DND-41 (cell line): ENCODE data around the gene SLC41A2.

Experiments
- ATAC-seq: fragments of 200-7000 bp; cut with Tn5 transposase; 3 replicates; pipeline ENCODE4 v1.9.1; 2021; ENCODE audit warnings: low read depth; ENCODE audit not compliant: insufficient read depth
- DNase-seq: peaks from one replicate; pipeline ENCODE4 v3.0.0-alpha.2; 2020
- H2AFZ ChIP-seq: 2 replicates; pipeline ENCODE4 v1.6.0; 2012; ENCODE audit warnings: low read depth, low read length
- H3K27ac ChIP-seq: 2 replicates; pipeline ENCODE4 v1.5.1; 2012; ENCODE audit warnings: low read length, inconsistent platforms
- H3K27me3 ChIP-seq: fragments of 200-600 bp; sonication (generic); 2 replicates; pipeline ENCODE4 v1.6.0; 2012; ENCODE audit warnings: low read length, mild to moderate bottlenecking, inconsistent platforms; ENCODE audit not compliant: insufficient read depth, poor library complexity
- H3K36me3 ChIP-seq: 2 replicates; pipeline ENCODE4 v1.5.1; 2012; ENCODE audit warnings: low read length, inconsistent platforms; ENCODE audit not compliant: insufficient read depth
- H3K4me1 ChIP-seq: 2 replicates; pipeline ENCODE4 v1.5.1; 2012; ENCODE audit warnings: mild to moderate bottlenecking, low read length; ENCODE audit not compliant: insufficient read depth
- H3K4me2 ChIP-seq: 2 replicates; pipeline ENCODE4 v1.6.0; 2012; ENCODE audit warnings: mild to moderate bottlenecking, moderate library complexity, low read length, inconsistent platforms; ENCODE audit not compliant: insufficient read depth
- H3K4me3 ChIP-seq, 2 experiments: fragments of 200-600 bp in 1 of 2; shearing (Covaris generic) in 1 of 2; 2 replicates each; pipeline ENCODE4 v1.5.1; 2012 to 2016; ENCODE audit warnings: inconsistent platforms in 2 of 2, low read length in 2 of 2, mild to moderate bottlenecking in 2 of 2, low read depth in 1 of 2, moderate library complexity in 1 of 2
- H3K79me2 ChIP-seq: 2 replicates; pipeline ENCODE4 v1.6.0; 2012; ENCODE audit warnings: low read length, inconsistent platforms; ENCODE audit not compliant: insufficient read depth
- H3K9ac ChIP-seq: 2 replicates; pipeline ENCODE4 v1.6.0; 2012; ENCODE audit warnings: low read depth, mild to moderate bottlenecking, inconsistent platforms, low read length, moderate library complexity
- H3K9me3 ChIP-seq: 2 replicates; pipeline ENCODE4 v1.5.1; 2012; ENCODE audit warnings: low read length, moderate library complexity, mild to moderate bottlenecking, inconsistent platforms; ENCODE audit not compliant: insufficient read depth, severe bottlenecking
- H4K20me1 ChIP-seq: 2 replicates; pipeline ENCODE4 v1.6.0; 2012; ENCODE audit warnings: low read length; ENCODE audit not compliant: insufficient read depth
- EZH2 ChIP-seq: IDR thresholded peaks from 3 replicates; pipeline ENCODE4 v1.6.1; 2012; ENCODE audit warnings: borderline replicate concordance, low read depth, mild to moderate bottlenecking, moderate library complexity, low read length, inconsistent platforms; ENCODE audit not compliant: severe bottlenecking
- TF ChIP-seq, protein P1 (sequence below): IDR thresholded peaks from 2 replicates; pipeline ENCODE4 v1.5.1; 2012; ENCODE audit warnings: borderline replicate concordance, low read length, moderate library complexity, mild to moderate bottlenecking; ENCODE audit not compliant: poor library complexity, severe bottlenecking; ENCODE audit errors: extremely low read depth

The SLC41A2 gene

DNA sequence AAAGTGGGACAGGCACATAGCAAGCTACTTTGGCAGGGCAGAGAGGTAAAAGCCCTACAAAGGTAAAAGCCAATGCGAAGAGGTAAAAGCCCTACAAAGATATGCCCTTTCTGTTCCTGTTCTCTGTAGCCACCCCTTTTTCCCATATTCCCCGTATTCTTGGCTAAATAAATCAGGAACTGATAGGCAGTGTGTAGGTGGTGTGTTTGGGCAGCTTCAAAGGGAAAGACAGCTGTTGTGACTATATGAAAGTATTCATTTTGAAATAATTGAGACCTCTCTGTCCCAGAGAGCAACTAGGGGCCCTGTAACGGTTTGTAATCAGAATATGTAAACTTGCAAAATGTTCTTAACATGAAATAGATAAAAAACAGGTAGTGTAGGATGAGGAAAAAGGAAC, 11.3 kb upstream of the SLC41A2 start:
- H3K27me3 ChIP-seq: peaks cover 5% of the 10 kb centered on the region
- H3K9me3 ChIP-seq: no peaks in the 10 kb centered on the region
- H4K20me1 ChIP-seq: no peaks in the 10 kb centered on the region
- H3K9ac ChIP-seq: no peak overlapping the region
- no peaks in the 10 kb centered on the region for H3K36me3 ChIP-seq
- no peaks in the 10 kb centered on the region for H3K4me1 ChIP-seq
- DNase-seq (no peak), ATAC-seq (no peak)
- H3K79me2 ChIP-seq: no peaks in the 10 kb centered on the region
- TF ChIP-seq, protein P1, sequence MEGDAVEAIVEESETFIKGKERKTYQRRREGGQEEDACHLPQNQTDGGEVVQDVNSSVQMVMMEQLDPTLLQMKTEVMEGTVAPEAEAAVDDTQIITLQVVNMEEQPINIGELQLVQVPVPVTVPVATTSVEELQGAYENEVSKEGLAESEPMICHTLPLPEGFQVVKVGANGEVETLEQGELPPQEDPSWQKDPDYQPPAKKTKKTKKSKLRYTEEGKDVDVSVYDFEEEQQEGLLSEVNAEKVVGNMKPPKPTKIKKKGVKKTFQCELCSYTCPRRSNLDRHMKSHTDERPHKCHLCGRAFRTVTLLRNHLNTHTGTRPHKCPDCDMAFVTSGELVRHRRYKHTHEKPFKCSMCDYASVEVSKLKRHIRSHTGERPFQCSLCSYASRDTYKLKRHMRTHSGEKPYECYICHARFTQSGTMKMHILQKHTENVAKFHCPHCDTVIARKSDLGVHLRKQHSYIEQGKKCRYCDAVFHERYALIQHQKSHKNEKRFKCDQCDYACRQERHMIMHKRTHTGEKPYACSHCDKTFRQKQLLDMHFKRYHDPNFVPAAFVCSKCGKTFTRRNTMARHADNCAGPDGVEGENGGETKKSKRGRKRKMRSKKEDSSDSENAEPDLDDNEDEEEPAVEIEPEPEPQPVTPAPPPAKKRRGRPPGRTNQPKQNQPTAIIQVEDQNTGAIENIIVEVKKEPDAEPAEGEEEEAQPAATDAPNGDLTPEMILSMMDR: no peak
- TF ChIP-seq EZH2: no peak
- no peak overlapping the region for H3K4me3 ChIP-seq
- H2AFZ ChIP-seq: no peak overlapping the region
- no peak overlapping the region for H3K4me2 ChIP-seq
- H3K27ac ChIP-seq: no peak overlapping the region

DNA sequence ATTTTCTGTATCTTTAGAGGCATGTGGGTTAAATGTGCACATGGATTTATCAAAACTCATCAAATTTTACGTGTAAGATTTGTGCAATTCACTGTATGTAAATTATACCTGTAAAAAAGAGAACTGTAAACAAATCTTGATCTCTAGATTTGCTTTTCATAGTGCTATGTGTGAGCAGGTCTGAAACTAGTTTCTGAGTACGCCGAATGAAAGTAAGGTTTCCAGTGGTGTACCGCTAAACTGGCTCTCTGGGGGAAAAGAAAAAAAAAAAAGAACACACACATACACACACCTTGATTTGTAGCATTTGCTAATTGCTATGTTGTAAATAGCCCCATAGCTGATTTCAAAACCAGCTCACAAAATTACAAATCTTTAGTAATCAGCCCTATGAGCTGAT, 8.6 kb upstream of the SLC41A2 start:
- H3K9me3 ChIP-seq: no peaks in the 10 kb centered on the region
- H3K79me2 ChIP-seq: no peaks in the 10 kb centered on the region
- H3K27me3 ChIP-seq: peaks cover 5% of the 10 kb centered on the region
- no peaks in the 10 kb centered on the region for H3K36me3 ChIP-seq
- H2AFZ ChIP-seq: no peak overlapping the region
- no peaks in the 10 kb centered on the region for H3K4me1 ChIP-seq
- DNase-seq (no peak), ATAC-seq (no peak)
- no peak overlapping the region for H3K4me2 ChIP-seq
- H3K4me3 ChIP-seq: no peak overlapping the region
- H3K9ac ChIP-seq: no peak overlapping the region
- no peak for TF ChIP-seq EZH2
- TF ChIP-seq, protein P1: no peak
- no peaks in the 10 kb centered on the region for H4K20me1 ChIP-seq
- H3K27ac ChIP-seq: no peak overlapping the region

DNA sequence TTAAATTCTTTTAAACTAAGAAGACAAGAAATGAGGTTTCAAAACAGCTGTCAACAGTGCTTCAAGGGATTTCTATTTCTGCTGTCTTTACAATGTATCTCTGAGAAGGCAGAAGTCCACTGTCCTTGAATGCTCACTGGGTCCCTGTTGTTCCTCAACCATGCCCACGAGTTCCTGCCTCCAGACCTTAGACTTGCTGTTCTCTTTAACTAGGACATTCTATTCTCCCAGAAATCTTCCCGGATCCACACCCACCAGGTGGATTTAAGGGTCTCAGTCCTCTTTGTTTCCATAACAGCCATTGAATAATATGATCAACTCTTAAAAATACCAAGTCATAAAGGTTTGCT, 6.7 kb upstream of the SLC41A2 start:
- H4K20me1 ChIP-seq: no peaks in the 10 kb centered on the region
- H3K4me1 ChIP-seq: no peaks in the 10 kb centered on the region
- ATAC-seq: no peak
- H3K79me2 ChIP-seq: no peaks in the 10 kb centered on the region
- H3K4me3 ChIP-seq: no peak overlapping the region
- H3K9me3 ChIP-seq: no peaks in the 10 kb centered on the region
- peaks cover 8% of the 10 kb centered on the region for H3K27me3 ChIP-seq
- no peak overlapping the region for H3K27ac ChIP-seq
- no peak overlapping the region for H3K4me2 ChIP-seq
- DNase-seq: no peak
- no peak overlapping the region for H2AFZ ChIP-seq
- no peak overlapping the region for H3K9ac ChIP-seq
- TF ChIP-seq EZH2: no peak
- TF ChIP-seq, protein P1: no peak
- no peaks in the 10 kb centered on the region for H3K36me3 ChIP-seq
